Neural progenitor cell (in vitro differentiated cells): ENCODE data around the gene EVI5L.

Experiments used
- EZH2phosphoT487 ChIP-seq: fragments of 200-600 bp; sonication (generic); IDR thresholded peaks from 2 replicates; pipeline ENCODE4 v1.6.1; 2017; ENCODE audit warnings: antibody characterized with exemption
- TF ChIP-seq, protein P1 (sequence below): fragments of 200-600 bp; sonication (generic); IDR thresholded peaks from 2 replicates; pipeline ENCODE4 v1.5.1; 2017; ENCODE audit warnings: antibody characterized with exemption, mild to moderate bottlenecking

- TF ChIP-seq EZH2phosphoT487, result no peak
- TF ChIP-seq, protein P1, sequence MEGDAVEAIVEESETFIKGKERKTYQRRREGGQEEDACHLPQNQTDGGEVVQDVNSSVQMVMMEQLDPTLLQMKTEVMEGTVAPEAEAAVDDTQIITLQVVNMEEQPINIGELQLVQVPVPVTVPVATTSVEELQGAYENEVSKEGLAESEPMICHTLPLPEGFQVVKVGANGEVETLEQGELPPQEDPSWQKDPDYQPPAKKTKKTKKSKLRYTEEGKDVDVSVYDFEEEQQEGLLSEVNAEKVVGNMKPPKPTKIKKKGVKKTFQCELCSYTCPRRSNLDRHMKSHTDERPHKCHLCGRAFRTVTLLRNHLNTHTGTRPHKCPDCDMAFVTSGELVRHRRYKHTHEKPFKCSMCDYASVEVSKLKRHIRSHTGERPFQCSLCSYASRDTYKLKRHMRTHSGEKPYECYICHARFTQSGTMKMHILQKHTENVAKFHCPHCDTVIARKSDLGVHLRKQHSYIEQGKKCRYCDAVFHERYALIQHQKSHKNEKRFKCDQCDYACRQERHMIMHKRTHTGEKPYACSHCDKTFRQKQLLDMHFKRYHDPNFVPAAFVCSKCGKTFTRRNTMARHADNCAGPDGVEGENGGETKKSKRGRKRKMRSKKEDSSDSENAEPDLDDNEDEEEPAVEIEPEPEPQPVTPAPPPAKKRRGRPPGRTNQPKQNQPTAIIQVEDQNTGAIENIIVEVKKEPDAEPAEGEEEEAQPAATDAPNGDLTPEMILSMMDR, result no peak
Measured at GRCh38 chr19:7815325-7815724, 14.7 kb upstream of the EVI5L start.
